GM12878 (cell line): ENCODE results near the gene B3GNT3.

Experiments
- ASH2L ChIP-seq: fragments of 300-600, 200-600 bp; sonication (generic); IDR thresholded peaks from 2 replicates; pipeline ENCODE4 v1.6.1; 2017; ENCODE audit warnings: low read depth, mild to moderate bottlenecking, borderline replicate concordance
- BCL11A ChIP-seq: IDR thresholded peaks from 2 replicates; pipeline ENCODE4 v1.6.1; 2011; ENCODE audit warnings: low read depth, low read length
- BHLHE40 ChIP-seq, 2 experiments: fragments of 450-650 bp in 1 of 2; IDR thresholded peaks; 2 replicates each; pipeline ENCODE4 v1.6.1; 2011 to 2017; ENCODE audit warnings: low read depth in 2 of 2, borderline replicate concordance in 1 of 2, improper control_type of control experiment in 1 of 2, low read length in 1 of 2, mild to moderate bottlenecking in 1 of 2
- CBX3 ChIP-seq: fragments of 200-600 bp; sonication (generic); IDR thresholded peaks from 2 replicates; pipeline ENCODE4 v1.6.1; 2016; ENCODE audit warnings: low read depth, borderline replicate concordance
- JUND ChIP-seq: IDR thresholded peaks from 2 replicates; pipeline ENCODE4 v1.6.1; 2012; ENCODE audit warnings: low read depth, mild to moderate bottlenecking, low read length, improper control_type of control experiment, moderate library complexity
- NFXL1 ChIP-seq: fragments of 450-650 bp; IDR thresholded peaks from 2 replicates; pipeline ENCODE4 v1.6.1; 2017; ENCODE audit warnings: antibody characterized with exemption, mild to moderate bottlenecking, borderline replicate concordance
- NR2C1 ChIP-seq: fragments of 450-650 bp; IDR thresholded peaks from 2 replicates; pipeline ENCODE4 v1.6.1; 2017; ENCODE audit warnings: antibody characterized with exemption, mild to moderate bottlenecking, moderate library complexity
- PAX5 ChIP-seq: IDR thresholded peaks from 2 replicates; pipeline ENCODE4 v1.6.1; 2011; ENCODE audit warnings: low read depth, low read length, borderline replicate concordance
- RAD21 ChIP-seq: IDR thresholded peaks from 2 replicates; pipeline ENCODE4 v1.6.1; 2011; ENCODE audit warnings: mild to moderate bottlenecking, low read depth, low read length, moderate library complexity; ENCODE audit not compliant: insufficient read depth
- TCF12 ChIP-seq: IDR thresholded peaks from 2 replicates; pipeline ENCODE4 v1.6.1; 2011; ENCODE audit warnings: low read depth, mild to moderate bottlenecking, low read length
- TF ChIP-seq, protein P1 (sequence below): fragments of 450-650 bp; IDR thresholded peaks from 2 replicates; pipeline ENCODE4 v1.6.1; 2017; ENCODE audit warnings: mild to moderate bottlenecking, moderate library complexity
- TF ChIP-seq, protein P2 (sequence below): IDR thresholded peaks from 2 replicates; pipeline ENCODE4 v1.6.1; 2012; ENCODE audit warnings: mild to moderate bottlenecking, low read depth, low read length
- TF ChIP-seq, protein P3 (sequence below): IDR thresholded peaks from 2 replicates; pipeline ENCODE4 v1.6.1; 2012; ENCODE audit warnings: low read depth, low read length, improper control_type of control experiment
- TF ChIP-seq, protein P4 (sequence below): fragments of 450-650 bp; formaldehyde crosslinking; IDR thresholded peaks from 2 replicates; pipeline ENCODE4 v1.4.0; 2020; ENCODE audit warnings: mild to moderate bottlenecking, moderate library complexity

DNA sequence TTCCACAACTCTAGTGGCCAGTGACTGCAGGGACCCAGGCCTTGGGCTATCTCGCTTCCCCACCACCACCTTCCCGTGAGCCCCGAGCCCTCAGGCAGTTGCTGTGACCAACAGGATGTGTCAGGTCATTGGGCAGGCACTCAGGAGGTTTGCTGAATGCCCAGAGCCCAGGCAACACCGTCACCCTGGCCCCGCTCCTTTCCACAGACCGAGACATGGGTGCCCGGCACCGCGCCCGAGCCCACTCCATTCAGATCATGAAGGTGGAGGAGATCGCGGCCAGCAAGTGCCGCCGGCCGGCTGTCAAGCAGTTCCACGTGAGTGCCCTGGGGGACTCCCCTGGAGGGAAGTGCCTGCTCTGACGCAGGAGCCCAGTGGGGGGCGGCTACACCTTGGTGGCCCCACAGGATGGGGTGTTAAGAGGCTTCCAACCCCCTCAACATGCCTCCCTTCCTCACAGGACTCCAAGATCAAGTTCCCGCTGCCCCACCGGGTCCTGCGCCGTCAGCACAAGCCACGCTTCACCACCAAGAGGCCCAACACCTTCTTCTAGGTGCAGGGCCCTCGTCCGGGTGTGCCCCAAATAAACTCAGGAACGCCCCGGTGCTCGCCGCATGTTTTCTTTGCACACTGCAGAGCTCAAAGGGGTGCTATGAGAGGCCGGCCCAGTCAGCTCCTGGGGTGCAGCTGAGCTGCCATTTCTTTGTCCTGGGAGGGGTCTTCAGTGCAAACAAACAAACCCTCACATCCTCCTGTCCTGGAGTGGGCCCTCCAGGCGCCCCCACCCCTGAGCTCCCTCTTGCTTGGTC is 68.0 kb downstream of the B3GNT3 start:
- TF ChIP-seq PAX5: peak; percentile 56; the same call in 1 of the 2 replicates
- TF ChIP-seq RAD21: no peak
- TF ChIP-seq BHLHE40 (IDR thresholded peaks at IDR 0.05; ENCODE audit: borderline replicate concordance in 1 of 2, low read depth in 2 of 2, low read length in 1 of 2): peak in 1 of 2 experiments; percentile 56; a peak in 2 of 4 replicates
- TF ChIP-seq NFXL1: no peak
- TF ChIP-seq NR2C1: no peak
- no peak for TF ChIP-seq ASH2L
- no peak for TF ChIP-seq BCL11A
- TF ChIP-seq, protein P1, sequence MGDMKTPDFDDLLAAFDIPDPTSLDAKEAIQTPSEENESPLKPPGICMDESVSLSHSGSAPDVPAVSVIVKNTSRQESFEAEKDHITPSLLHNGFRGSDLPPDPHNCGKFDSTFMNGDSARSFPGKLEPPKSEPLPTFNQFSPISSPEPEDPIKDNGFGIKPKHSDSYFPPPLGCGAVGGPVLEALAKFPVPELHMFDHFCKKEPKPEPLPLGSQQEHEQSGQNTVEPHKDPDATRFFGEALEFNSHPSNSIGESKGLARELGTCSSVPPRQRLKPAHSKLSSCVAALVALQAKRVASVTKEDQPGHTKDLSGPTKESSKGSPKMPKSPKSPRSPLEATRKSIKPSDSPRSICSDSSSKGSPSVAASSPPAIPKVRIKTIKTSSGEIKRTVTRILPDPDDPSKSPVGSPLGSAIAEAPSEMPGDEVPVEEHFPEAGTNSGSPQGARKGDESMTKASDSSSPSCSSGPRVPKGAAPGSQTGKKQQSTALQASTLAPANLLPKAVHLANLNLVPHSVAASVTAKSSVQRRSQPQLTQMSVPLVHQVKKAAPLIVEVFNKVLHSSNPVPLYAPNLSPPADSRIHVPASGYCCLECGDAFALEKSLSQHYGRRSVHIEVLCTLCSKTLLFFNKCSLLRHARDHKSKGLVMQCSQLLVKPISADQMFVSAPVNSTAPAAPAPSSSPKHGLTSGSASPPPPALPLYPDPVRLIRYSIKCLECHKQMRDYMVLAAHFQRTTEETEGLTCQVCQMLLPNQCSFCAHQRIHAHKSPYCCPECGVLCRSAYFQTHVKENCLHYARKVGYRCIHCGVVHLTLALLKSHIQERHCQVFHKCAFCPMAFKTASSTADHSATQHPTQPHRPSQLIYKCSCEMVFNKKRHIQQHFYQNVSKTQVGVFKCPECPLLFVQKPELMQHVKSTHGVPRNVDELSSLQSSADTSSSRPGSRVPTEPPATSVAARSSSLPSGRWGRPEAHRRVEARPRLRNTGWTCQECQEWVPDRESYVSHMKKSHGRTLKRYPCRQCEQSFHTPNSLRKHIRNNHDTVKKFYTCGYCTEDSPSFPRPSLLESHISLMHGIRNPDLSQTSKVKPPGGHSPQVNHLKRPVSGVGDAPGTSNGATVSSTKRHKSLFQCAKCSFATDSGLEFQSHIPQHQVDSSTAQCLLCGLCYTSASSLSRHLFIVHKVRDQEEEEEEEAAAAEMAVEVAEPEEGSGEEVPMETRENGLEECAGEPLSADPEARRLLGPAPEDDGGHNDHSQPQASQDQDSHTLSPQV: no peak
- TF ChIP-seq JUND: no peak
- TF ChIP-seq, protein P2, sequence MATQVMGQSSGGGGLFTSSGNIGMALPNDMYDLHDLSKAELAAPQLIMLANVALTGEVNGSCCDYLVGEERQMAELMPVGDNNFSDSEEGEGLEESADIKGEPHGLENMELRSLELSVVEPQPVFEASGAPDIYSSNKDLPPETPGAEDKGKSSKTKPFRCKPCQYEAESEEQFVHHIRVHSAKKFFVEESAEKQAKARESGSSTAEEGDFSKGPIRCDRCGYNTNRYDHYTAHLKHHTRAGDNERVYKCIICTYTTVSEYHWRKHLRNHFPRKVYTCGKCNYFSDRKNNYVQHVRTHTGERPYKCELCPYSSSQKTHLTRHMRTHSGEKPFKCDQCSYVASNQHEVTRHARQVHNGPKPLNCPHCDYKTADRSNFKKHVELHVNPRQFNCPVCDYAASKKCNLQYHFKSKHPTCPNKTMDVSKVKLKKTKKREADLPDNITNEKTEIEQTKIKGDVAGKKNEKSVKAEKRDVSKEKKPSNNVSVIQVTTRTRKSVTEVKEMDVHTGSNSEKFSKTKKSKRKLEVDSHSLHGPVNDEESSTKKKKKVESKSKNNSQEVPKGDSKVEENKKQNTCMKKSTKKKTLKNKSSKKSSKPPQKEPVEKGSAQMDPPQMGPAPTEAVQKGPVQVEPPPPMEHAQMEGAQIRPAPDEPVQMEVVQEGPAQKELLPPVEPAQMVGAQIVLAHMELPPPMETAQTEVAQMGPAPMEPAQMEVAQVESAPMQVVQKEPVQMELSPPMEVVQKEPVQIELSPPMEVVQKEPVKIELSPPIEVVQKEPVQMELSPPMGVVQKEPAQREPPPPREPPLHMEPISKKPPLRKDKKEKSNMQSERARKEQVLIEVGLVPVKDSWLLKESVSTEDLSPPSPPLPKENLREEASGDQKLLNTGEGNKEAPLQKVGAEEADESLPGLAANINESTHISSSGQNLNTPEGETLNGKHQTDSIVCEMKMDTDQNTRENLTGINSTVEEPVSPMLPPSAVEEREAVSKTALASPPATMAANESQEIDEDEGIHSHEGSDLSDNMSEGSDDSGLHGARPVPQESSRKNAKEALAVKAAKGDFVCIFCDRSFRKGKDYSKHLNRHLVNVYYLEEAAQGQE: no peak
- TF ChIP-seq TCF12: no peak
- TF ChIP-seq CBX3: no peak
- TF ChIP-seq, protein P3, sequence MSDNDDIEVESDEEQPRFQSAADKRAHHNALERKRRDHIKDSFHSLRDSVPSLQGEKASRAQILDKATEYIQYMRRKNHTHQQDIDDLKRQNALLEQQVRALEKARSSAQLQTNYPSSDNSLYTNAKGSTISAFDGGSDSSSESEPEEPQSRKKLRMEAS: no peak
- TF ChIP-seq, protein P4, sequence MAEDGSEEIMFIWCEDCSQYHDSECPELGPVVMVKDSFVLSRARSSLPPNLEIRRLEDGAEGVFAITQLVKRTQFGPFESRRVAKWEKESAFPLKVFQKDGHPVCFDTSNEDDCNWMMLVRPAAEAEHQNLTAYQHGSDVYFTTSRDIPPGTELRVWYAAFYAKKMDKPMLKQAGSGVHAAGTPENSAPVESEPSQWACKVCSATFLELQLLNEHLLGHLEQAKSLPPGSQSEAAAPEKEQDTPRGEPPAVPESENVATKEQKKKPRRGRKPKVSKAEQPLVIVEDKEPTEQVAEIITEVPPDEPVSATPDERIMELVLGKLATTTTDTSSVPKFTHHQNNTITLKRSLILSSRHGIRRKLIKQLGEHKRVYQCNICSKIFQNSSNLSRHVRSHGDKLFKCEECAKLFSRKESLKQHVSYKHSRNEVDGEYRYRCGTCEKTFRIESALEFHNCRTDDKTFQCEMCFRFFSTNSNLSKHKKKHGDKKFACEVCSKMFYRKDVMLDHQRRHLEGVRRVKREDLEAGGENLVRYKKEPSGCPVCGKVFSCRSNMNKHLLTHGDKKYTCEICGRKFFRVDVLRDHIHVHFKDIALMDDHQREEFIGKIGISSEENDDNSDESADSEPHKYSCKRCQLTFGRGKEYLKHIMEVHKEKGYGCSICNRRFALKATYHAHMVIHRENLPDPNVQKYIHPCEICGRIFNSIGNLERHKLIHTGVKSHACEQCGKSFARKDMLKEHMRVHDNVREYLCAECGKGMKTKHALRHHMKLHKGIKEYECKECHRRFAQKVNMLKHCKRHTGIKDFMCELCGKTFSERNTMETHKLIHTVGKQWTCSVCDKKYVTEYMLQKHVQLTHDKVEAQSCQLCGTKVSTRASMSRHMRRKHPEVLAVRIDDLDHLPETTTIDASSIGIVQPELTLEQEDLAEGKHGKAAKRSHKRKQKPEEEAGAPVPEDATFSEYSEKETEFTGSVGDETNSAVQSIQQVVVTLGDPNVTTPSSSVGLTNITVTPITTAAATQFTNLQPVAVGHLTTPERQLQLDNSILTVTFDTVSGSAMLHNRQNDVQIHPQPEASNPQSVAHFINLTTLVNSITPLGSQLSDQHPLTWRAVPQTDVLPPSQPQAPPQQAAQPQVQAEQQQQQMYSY (CRISPR knock-in tag): no peak
